ENCODE data around the gene UBE2E3.
"Not testable (repeated sequence)": the region's sequence is repeated elsewhere in the genome, so short reads cannot be mapped to it uniquely, and the experiment has no call there.

UBE2E3 gene

DNA sequence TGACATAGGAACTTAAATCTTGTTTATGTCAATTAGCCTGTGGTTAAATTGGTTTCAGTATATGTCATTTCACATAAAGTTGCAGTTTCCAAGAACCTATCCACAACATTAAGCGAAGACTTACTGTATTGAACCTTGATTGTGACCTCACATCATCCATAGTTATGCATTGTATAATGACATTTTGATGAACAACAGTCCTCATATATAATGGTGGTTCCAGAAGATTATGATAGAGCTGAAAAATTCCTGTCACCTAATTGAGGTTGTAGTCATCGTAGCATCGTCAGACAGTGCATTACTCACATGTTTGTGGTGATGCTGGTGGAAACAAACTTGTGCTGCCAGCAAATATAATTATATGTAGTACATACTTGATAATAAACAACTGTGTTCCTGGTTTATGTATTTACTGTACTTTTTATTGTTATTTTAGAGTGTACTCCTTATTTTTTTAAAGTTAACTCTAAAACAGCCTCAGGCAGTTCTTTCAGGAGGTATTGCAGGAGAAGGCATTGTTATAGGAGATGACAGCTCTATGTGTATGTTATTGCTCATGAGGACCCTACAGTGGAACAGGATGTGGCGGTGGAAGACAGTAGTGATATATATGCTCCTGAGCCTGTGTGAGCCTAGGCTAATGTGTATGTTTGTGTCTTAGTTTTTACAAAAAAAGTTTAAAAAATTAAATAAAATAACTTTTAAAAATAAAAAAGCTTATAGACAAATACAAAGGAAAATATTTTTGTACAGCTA lies 56.6 kb downstream of the UBE2E3 start:
- H3K36me3 ChIP-seq (ENCODE audit: control insufficient read depth in 1 of 2, insufficient read depth in 2 of 2, low read depth in 1 of 2, low read length in 2 of 2): no peaks in the 10 kb centered on the region
- no peak overlapping the region for H3K4me2 ChIP-seq (ENCODE audit: low read length, poor library complexity, severe bottlenecking)
- peaks cover 3% of the 10 kb centered on the region for H3K79me1 ChIP-seq (replicated peaks; ENCODE audit: low read length, poor library complexity, severe bottlenecking)
- H3K27me3 ChIP-seq (ENCODE audit: control insufficient read depth in 1 of 2, insufficient read depth in 1 of 2, low read length in 2 of 2): no peaks in the 10 kb centered on the region
- no peak overlapping the region for H2AK5ac ChIP-seq (ENCODE audit: low read length, severe bottlenecking)
- no peak overlapping the region for H4K8ac ChIP-seq (ENCODE audit: low read length)
- peaks cover 7% of the 10 kb centered on the region for H3K4me1 ChIP-seq (ENCODE audit: control insufficient read depth, insufficient read depth, low read depth, low read length)
- H3K14ac ChIP-seq (ENCODE audit: low read length in 2 of 2): no peak overlapping the region
- peak overlapping the region; percentile 57 for H3K9ac ChIP-seq (ENCODE audit: low read length)
- H3K18ac ChIP-seq (ENCODE audit: low read depth in 1 of 2, low read length in 2 of 2): no peak overlapping the region
- H2AFZ ChIP-seq (ENCODE audit: low read depth, low read length): no peak overlapping the region
- no peak overlapping the region for H2BK120ac ChIP-seq (ENCODE audit: low read depth, low read length)
- no peak overlapping the region for H3K23ac ChIP-seq (ENCODE audit: low read length in 2 of 2)
- 33% methylated on average over 1 of the region's 4 CpGs for WGBS
- H4K91ac ChIP-seq (ENCODE audit: low read length): no peak overlapping the region
- peak; percentile 82 for DNase-seq
- H2BK5ac ChIP-seq (ENCODE audit: low read depth, low read length, poor library complexity, severe bottlenecking): no peak overlapping the region
- no peak overlapping the region for H3K27ac ChIP-seq (ENCODE audit: low read length, poor library complexity, severe bottlenecking)
- H3K9me3 ChIP-seq (ENCODE audit: control insufficient read depth, low read length): no peaks in the 10 kb centered on the region
- H2BK15ac ChIP-seq (ENCODE audit: low read depth, poor library complexity, severe bottlenecking): no peak overlapping the region
- H3K4ac ChIP-seq (ENCODE audit: low read depth in 1 of 2, low read length in 2 of 2): no peak overlapping the region
- H3K4me3 ChIP-seq (ENCODE audit: insufficient read depth in 1 of 2, low read depth in 1 of 2, low read length in 2 of 2): no peak overlapping the region
- no peak overlapping the region for H2BK12ac ChIP-seq (ENCODE audit: low read length in 2 of 2)

GRCh38 chr2:181037922-181038321 lies 57.5 kb downstream of the UBE2E3 start:
- Histone ChIP-seq H3K36me3 (ENCODE audit: control insufficient read depth in 1 of 2, insufficient read depth in 2 of 2, low read depth in 1 of 2, low read length in 2 of 2) (no peaks in the 10 kb centered on the region), H3K23ac (ENCODE audit: low read length in 2 of 2) (no peak overlapping the region)
- 20% methylated on average over 1 of the region's 1 CpG for WGBS

GRCh38 chr2:181038796-181039195 lies 58.4 kb downstream of the UBE2E3 start:
- H3K18ac ChIP-seq (ENCODE audit: low read depth in 1 of 2, low read length in 2 of 2): no peak overlapping the region
- H2BK12ac ChIP-seq (ENCODE audit: low read length in 2 of 2): no peak overlapping the region
- H3K4ac ChIP-seq (ENCODE audit: low read depth in 1 of 2, low read length in 2 of 2): no peak overlapping the region
- H3K27me3 ChIP-seq (ENCODE audit: control insufficient read depth in 1 of 2, insufficient read depth in 1 of 2, low read length in 2 of 2): no peaks in the 10 kb centered on the region
- H4K91ac ChIP-seq (ENCODE audit: low read length): no peak overlapping the region
- no peak overlapping the region for H3K9ac ChIP-seq (ENCODE audit: low read length)
- H3K4me3 ChIP-seq (ENCODE audit: insufficient read depth in 1 of 2, low read depth in 1 of 2, low read length in 2 of 2): no peak overlapping the region
- H2AFZ ChIP-seq (ENCODE audit: low read depth, low read length): no peak overlapping the region
- H4K8ac ChIP-seq (ENCODE audit: low read length): no peak overlapping the region
- no peaks in the 10 kb centered on the region for H3K9me3 ChIP-seq (ENCODE audit: control insufficient read depth, low read length)
- WGBS: 0% methylated on average over 1 of the region's 4 CpGs
- H3K36me3 ChIP-seq (ENCODE audit: control insufficient read depth in 1 of 2, insufficient read depth in 2 of 2, low read depth in 1 of 2, low read length in 2 of 2): no peaks in the 10 kb centered on the region
- peaks cover 7% of the 10 kb centered on the region for H3K4me1 ChIP-seq (ENCODE audit: control insufficient read depth, insufficient read depth, low read depth, low read length)
- H3K79me1 ChIP-seq (replicated peaks; ENCODE audit: low read length, poor library complexity, severe bottlenecking): peaks cover 3% of the 10 kb centered on the region
- H2BK120ac ChIP-seq (ENCODE audit: low read depth, low read length): no peak overlapping the region
- H3K4me2 ChIP-seq (ENCODE audit: low read length, poor library complexity, severe bottlenecking): no peak overlapping the region
- H2BK5ac ChIP-seq (ENCODE audit: low read depth, low read length, poor library complexity, severe bottlenecking): no peak overlapping the region
- DNase-seq: peak; percentile 2
- no peak overlapping the region for H3K14ac ChIP-seq (ENCODE audit: low read length in 2 of 2)
- no peak overlapping the region for H3K23ac ChIP-seq (ENCODE audit: low read length in 2 of 2)
- H2AK5ac ChIP-seq (ENCODE audit: low read length, severe bottlenecking): no peak overlapping the region
- no peak overlapping the region for H3K27ac ChIP-seq (ENCODE audit: low read length, poor library complexity, severe bottlenecking)
- no peak overlapping the region for H2BK15ac ChIP-seq (ENCODE audit: low read depth, poor library complexity, severe bottlenecking)

More at GRCh38 chr2:181037922-181038321, 57.5 kb downstream of the UBE2E3 start:
- Histone ChIP-seq H3K18ac (ENCODE audit: low read depth in 1 of 2, low read length in 2 of 2) (no peak overlapping the region), H3K79me1 (replicated peaks; ENCODE audit: low read length, poor library complexity, severe bottlenecking) (peaks cover 3% of the 10 kb centered on the region), H3K9ac (ENCODE audit: low read length) (no peak overlapping the region), H3K9me3 (ENCODE audit: control insufficient read depth, low read length) (no peaks in the 10 kb centered on the region), H3K4me2 (ENCODE audit: low read length, poor library complexity, severe bottlenecking) (no peak overlapping the region), H2AFZ (ENCODE audit: low read depth, low read length) (no peak overlapping the region), H3K4me3 (ENCODE audit: insufficient read depth in 1 of 2, low read depth in 1 of 2, low read length in 2 of 2) (no peak overlapping the region), H2AK5ac (ENCODE audit: low read length, severe bottlenecking) (no peak overlapping the region), H4K91ac (ENCODE audit: low read length) (no peak overlapping the region), H3K4me1 (ENCODE audit: control insufficient read depth, insufficient read depth, low read depth, low read length) (peaks cover 7% of the 10 kb centered on the region), H2BK5ac (ENCODE audit: low read depth, low read length, poor library complexity, severe bottlenecking) (no peak overlapping the region), H3K27ac (ENCODE audit: low read length, poor library complexity, severe bottlenecking) (no peak overlapping the region), H4K8ac (ENCODE audit: low read length) (no peak overlapping the region), H3K14ac (ENCODE audit: low read length in 2 of 2) (no peak overlapping the region), H2BK15ac (ENCODE audit: low read depth, poor library complexity, severe bottlenecking) (no peak overlapping the region), H3K4ac (ENCODE audit: low read depth in 1 of 2, low read length in 2 of 2) (no peak overlapping the region), H3K27me3 (ENCODE audit: control insufficient read depth in 1 of 2, insufficient read depth in 1 of 2, low read length in 2 of 2) (no peaks in the 10 kb centered on the region), H2BK12ac (ENCODE audit: low read length in 2 of 2) (no peak overlapping the region), H2BK120ac (ENCODE audit: low read depth, low read length) (no peak overlapping the region)
- peak; percentile 46 for DNase-seq

GRCh38 chr2:181040839-181041238 lies 60.4 kb downstream of the UBE2E3 start:
- not testable (repeated sequence) for H2BK5ac ChIP-seq (ENCODE audit: low read depth, low read length, poor library complexity, severe bottlenecking); H3K9ac ChIP-seq (ENCODE audit: low read length); H3K14ac ChIP-seq (ENCODE audit: low read length in 2 of 2); H2AFZ ChIP-seq (ENCODE audit: low read depth, low read length); H2BK120ac ChIP-seq (ENCODE audit: low read depth, low read length); H3K79me1 ChIP-seq (replicated peaks; ENCODE audit: low read length, poor library complexity, severe bottlenecking); H2BK15ac ChIP-seq (ENCODE audit: low read depth, poor library complexity, severe bottlenecking); H3K4ac ChIP-seq (ENCODE audit: low read depth in 1 of 2, low read length in 2 of 2); H3K4me3 ChIP-seq (ENCODE audit: insufficient read depth in 1 of 2, low read depth in 1 of 2, low read length in 2 of 2); H3K4me2 ChIP-seq (ENCODE audit: low read length, poor library complexity, severe bottlenecking); H2AK5ac ChIP-seq (ENCODE audit: low read length, severe bottlenecking); H2BK12ac ChIP-seq (ENCODE audit: low read length in 2 of 2); H4K91ac ChIP-seq (ENCODE audit: low read length); H3K27ac ChIP-seq (ENCODE audit: low read length, poor library complexity, severe bottlenecking); H4K8ac ChIP-seq (ENCODE audit: low read length); H3K18ac ChIP-seq (ENCODE audit: low read depth in 1 of 2, low read length in 2 of 2); DNase-seq; H3K4me1 ChIP-seq (ENCODE audit: control insufficient read depth, insufficient read depth, low read depth, low read length); H3K9me3 ChIP-seq (ENCODE audit: control insufficient read depth, low read length); H3K27me3 ChIP-seq (ENCODE audit: control insufficient read depth in 1 of 2, insufficient read depth in 1 of 2, low read length in 2 of 2); H3K23ac ChIP-seq (ENCODE audit: low read length in 2 of 2); H3K36me3 ChIP-seq (ENCODE audit: control insufficient read depth in 1 of 2, insufficient read depth in 2 of 2, low read depth in 1 of 2, low read length in 2 of 2)
- WGBS: 89% methylated on average over 5 of the region's 11 CpGs

Data from mesenchymal stem cell (in vitro differentiated cells and primary cell).